A673 (cell line): ENCODE data around the gene IER5L. TPM values are rescaled to one million over a fixed set of nuclear protein-coding genes. Genes with fewer than 3 reads are reported as not detected.
A peak's percentile ranks its signal among the peaks of the same experiment; 100 is the strongest.

Experiments
- BruUV-seq: library from RNA; stranded (reverse); fragments of 400-500 nt; replicated peaks from 2 replicates; lab custom pipeline; 2021; lab: Mats Ljungman, UMichigan
- CTCF ChIA-PET: fragments of 300-600 bp; sonication (Branson Sonifier 250); formaldehyde crosslinking; loops from one replicate; lab custom pipeline; 2022; ENCODE audit warnings: antibody characterized with exemption; lab: Charles Lee
- POLR2A ChIA-PET: fragments of 300-600 bp; sonication (Branson Sonifier 250); formaldehyde crosslinking; loops from one replicate; lab custom pipeline; 2022; ENCODE audit warnings: antibody characterized with exemption; ENCODE audit not compliant: low non-redundant PET; lab: Charles Lee
- DNase-seq: peaks from one replicate; pipeline ENCODE4 v3.0.0-alpha.2; 2015; ENCODE audit warnings: low spot score
- H3K27ac ChIP-seq: fragments of 200-600 bp; sonication (generic); 2 replicates; pipeline ENCODE4 v1.5.1; 2016; ENCODE audit warnings: mixed run types, low read depth, mild to moderate bottlenecking, mixed read lengths, antibody characterized with exemption, low read length; ENCODE audit not compliant: poor library complexity, severe bottlenecking
- H3K27me3 ChIP-seq: fragments of 200-600 bp; sonication (generic); replicated peaks from 2 replicates; pipeline ENCODE4 v1.6.1; 2017; ENCODE audit warnings: mixed run types, low read depth, mild to moderate bottlenecking, mixed read lengths, antibody characterized with exemption, low read length; ENCODE audit not compliant: insufficient read depth, poor library complexity
- H3K36me3 ChIP-seq: fragments of 200-600 bp; sonication (generic); 2 replicates; pipeline ENCODE4 v1.6.1; 2016; ENCODE audit warnings: mixed run types, mild to moderate bottlenecking, mixed read lengths, antibody characterized with exemption, low read length; ENCODE audit not compliant: insufficient read depth, poor library complexity, severe bottlenecking
- H3K4me1 ChIP-seq: fragments of 200-600 bp; sonication (generic); 2 replicates; pipeline ENCODE4 v1.6.1; 2017; ENCODE audit warnings: mixed run types, mild to moderate bottlenecking, mixed read lengths, antibody characterized with exemption, low read length; ENCODE audit not compliant: insufficient read depth, poor library complexity, severe bottlenecking
- H3K4me3 ChIP-seq: fragments of 200-600 bp; sonication (generic); 2 replicates; pipeline ENCODE4 v1.5.1; 2016; ENCODE audit warnings: low read depth, mixed run types, mild to moderate bottlenecking, mixed read lengths, low read length; ENCODE audit not compliant: poor library complexity, severe bottlenecking
- H3K9me3 ChIP-seq: fragments of 200-600 bp; sonication (generic); 2 replicates; pipeline ENCODE4 v1.6.1; 2016; ENCODE audit warnings: mixed run types, low read depth, mild to moderate bottlenecking, mixed read lengths, antibody characterized with exemption, low read length; ENCODE audit not compliant: poor library complexity, severe bottlenecking
- CTCF ChIP-seq: fragments of 300-800, 200-600 bp; sonication (generic); conservative IDR thresholded peaks from 2 replicates; pipeline ENCODE4 v1.5.1; 2017; ENCODE audit warnings: low read depth, mild to moderate bottlenecking, antibody characterized with exemption, low read length, moderate library complexity, mixed read lengths
- EZH2 ChIP-seq: fragments of 200-600 bp; sonication (generic); IDR thresholded peaks from 2 replicates; pipeline ENCODE4 v1.6.1; 2017; ENCODE audit warnings: borderline replicate concordance, low read depth, mild to moderate bottlenecking, mixed read lengths, antibody characterized with exemption, low read length; ENCODE audit not compliant: poor library complexity, severe bottlenecking
- intact Hi-C: fragments of 100-400 bp; cut with micrococcal nuclease; formaldehyde crosslinking; loops from one replicate; pipeline ENCODE4 v1.10.0; 2022; ENCODE audit not compliant: unreplicated experiment
- total RNA-seq: library from RNA; stranded (reverse); gene quantifications from 2 replicates; pipeline ENCODE4 v1.2.3, GENCODE V29; 2021

The IER5L gene
- total RNA-seq, 1 experiment from 2014 or later: 14.0 TPM

DNA sequence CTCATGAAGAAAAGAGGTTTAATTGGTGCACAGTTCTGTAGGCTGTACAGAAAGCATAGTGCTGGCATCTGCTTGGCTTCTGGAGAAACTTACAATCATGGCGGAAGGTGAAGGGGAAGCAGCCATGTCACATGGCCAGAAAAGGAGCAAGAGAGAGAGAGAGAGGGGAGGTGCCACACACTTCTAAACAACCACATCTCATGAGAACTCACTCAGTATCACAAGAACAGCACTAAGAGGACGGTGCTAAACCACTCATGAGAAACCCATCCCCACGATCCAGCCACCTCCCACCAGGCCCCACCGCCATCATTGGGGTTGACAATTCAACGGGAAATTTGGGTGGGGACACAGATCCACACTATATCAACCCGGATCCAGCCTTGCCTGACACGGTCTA is 28.8 kb upstream of the IER5L start:
- Histone ChIP-seq H3K4me1 (peaks cover 8% of the 10 kb centered on the region), H3K27me3 (no peaks in the 10 kb centered on the region), H3K27ac (no peak overlapping the region), H3K9me3 (no peaks in the 10 kb centered on the region), H3K4me3 (no peak overlapping the region), H3K36me3 (no peaks in the 10 kb centered on the region)
- no TSS peak for BruUV-seq
- TF ChIP-seq CTCF: no peak
- intact Hi-C loops: no loop called here
- POLR2A ChIA-PET: no interaction called here
- DNase-seq: no peak
- CTCF ChIA-PET: no interaction called here

DNA sequence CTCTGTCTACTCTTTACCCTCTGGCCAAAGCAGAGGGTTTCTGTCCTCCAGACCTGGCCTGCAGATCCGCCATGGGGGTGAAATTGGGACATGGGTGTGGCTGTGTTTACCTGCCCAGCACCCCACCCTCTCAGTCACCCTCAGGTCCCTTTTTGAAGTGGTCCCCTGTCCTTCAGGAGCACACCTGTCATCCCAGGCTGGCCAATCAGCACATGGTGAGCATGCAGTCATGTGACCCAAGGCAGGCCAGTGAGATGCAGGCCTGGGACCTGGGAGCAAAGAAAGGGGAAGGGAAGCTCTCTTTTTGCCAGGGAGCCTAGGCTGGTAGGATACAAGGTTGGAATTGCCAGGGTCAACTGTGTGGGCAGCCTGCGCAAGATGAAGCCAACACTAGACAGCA is 28.3 kb upstream of the IER5L start:
- no peak for DNase-seq
- H3K4me3 ChIP-seq: no peak overlapping the region
- CTCF ChIA-PET: no interaction called here
- no peaks in the 10 kb centered on the region for H3K27me3 ChIP-seq
- TF ChIP-seq EZH2 (no peak), CTCF (no peak)
- intact Hi-C loops: no loop called here
- POLR2A ChIA-PET: no interaction called here
- peaks cover 8% of the 10 kb centered on the region for H3K4me1 ChIP-seq
- no peaks in the 10 kb centered on the region for H3K9me3 ChIP-seq
- BruUV-seq: no TSS peak
- no peak overlapping the region for H3K27ac ChIP-seq
- H3K36me3 ChIP-seq: no peaks in the 10 kb centered on the region

- intact Hi-C loops: no loop called here
- Histone ChIP-seq H3K4me3 (no peak overlapping the region), H3K27me3 (no peaks in the 10 kb centered on the region), H3K36me3 (no peaks in the 10 kb centered on the region), H3K9me3 (no peaks in the 10 kb centered on the region), H3K4me1 (peaks cover 8% of the 10 kb centered on the region), H3K27ac (no peak overlapping the region)
- no TSS peak for BruUV-seq
- POLR2A ChIA-PET: no interaction called here
- no peak for DNase-seq
- TF ChIP-seq CTCF (no peak), EZH2 (no peak)
- CTCF ChIA-PET: no interaction called here
Measured at GRCh38 chr9:129204840-129205239, 26.8 kb upstream of the IER5L start.

- ChIA-PET POLR2A (no interaction called here), CTCF (no interaction called here)
- no peak for DNase-seq
- H3K4me1 ChIP-seq: peaks cover 8% of the 10 kb centered on the region
- no peak overlapping the region for H3K27ac ChIP-seq
- no TSS peak for BruUV-seq
- no peaks in the 10 kb centered on the region for H3K36me3 ChIP-seq
- TF ChIP-seq CTCF: no peak
- no peak for TF ChIP-seq EZH2
- intact Hi-C loops: no loop called here
- peak overlapping the region; percentile 58 for H3K4me3 ChIP-seq
- no peaks in the 10 kb centered on the region for H3K27me3 ChIP-seq
- no peaks in the 10 kb centered on the region for H3K9me3 ChIP-seq
Measured at GRCh38 chr9:129203556-129203909, 25.5 kb upstream of the IER5L start.
